GM12878 (cell line): ENCODE data around the gene INSYN2B. TPM values are rescaled to one million over a fixed set of nuclear protein-coding genes. Genes with fewer than 3 reads are reported as not detected.

Source experiments
- ATAC-seq: fragments of 200-7000 bp; cut with Tn5 transposase; 3 replicates; pipeline ENCODE4 v1.9.1; 2020; ENCODE audit warnings: mild to moderate bottlenecking, moderate library complexity
- BruUV-seq: library from RNA; stranded (reverse); fragments of 400-500 nt; replicated peaks from 2 replicates; lab custom pipeline; 2021; lab: Mats Ljungman, UMichigan
- CTCF ChIA-PET: fragments of 300-600 bp; sonication (Branson Sonifier 250); formaldehyde crosslinking; extraction: SDS; loops from one replicate; lab custom pipeline; 2021; ENCODE audit warnings: inconsistent platforms; lab: Yijun Ruan, JAX
- POLR2A ChIA-PET: fragments of 350-600 bp; formaldehyde crosslinking; extraction: SDS; loops from one replicate; lab custom pipeline; 2021; ENCODE audit warnings: inconsistent platforms; lab: Charles Lee
- RAD21 ChIA-PET: fragments of 300-600 bp; sonication (Branson Sonifier 250); formaldehyde crosslinking; loops from one replicate; lab custom pipeline; 2023; ENCODE audit warnings: antibody characterized with exemption; ENCODE audit not compliant: unreplicated experiment; lab: Charles Lee
- SMC1A ChIA-PET: fragments of 300-600 bp; sonication (Branson Sonifier 250); formaldehyde crosslinking; loops from one replicate; lab custom pipeline; 2023; ENCODE audit not compliant: unreplicated experiment, uncharacterized antibody; lab: Charles Lee
- DNase-seq: peaks from one replicate; pipeline ENCODE4 v3.0.0-alpha.2; 2011; ENCODE audit warnings: low read depth, low spot score
- FAIRE-seq: peaks from 3 replicates; lab custom pipeline; 2011; peaks lifted over from hg19 to GRCh38; lab: Jason Lieb, UNC
- H2AFZ ChIP-seq: 2 replicates; pipeline ENCODE4 v1.6.0; 2011; ENCODE audit warnings: low read depth, low read length, control low read depth; ENCODE audit not compliant: control insufficient read depth
- H3K27ac ChIP-seq: 2 replicates; pipeline ENCODE4 v1.5.1; 2011; ENCODE audit warnings: control low read depth; ENCODE audit not compliant: control insufficient read depth, insufficient read depth
- H3K27me3 ChIP-seq, 2 experiments: replicated peaks in 1 of 2; 2 replicates each; pipeline versions ENCODE4 v1.6.0 to v1.6.1; 2011; ENCODE audit warnings: low read length in 1 of 2; ENCODE audit not compliant: control insufficient read depth in 2 of 2, insufficient read depth in 2 of 2
- H3K36me3 ChIP-seq, 2 experiments: 2 replicates each; pipeline ENCODE4 v1.5.1; 2011; ENCODE audit warnings: low read length in 1 of 2; ENCODE audit not compliant: control insufficient read depth in 2 of 2, insufficient read depth in 2 of 2
- H3K4me1 ChIP-seq: 2 replicates; pipeline ENCODE4 v1.6.1; 2011; ENCODE audit warnings: mild to moderate bottlenecking, low read length, moderate library complexity, mixed read lengths; ENCODE audit not compliant: control insufficient read depth, insufficient read depth
- H3K4me2 ChIP-seq: 2 replicates; pipeline ENCODE4 v1.6.0; 2011; ENCODE audit warnings: control low read depth; ENCODE audit not compliant: control insufficient read depth, insufficient read depth
- H3K4me3 ChIP-seq: fragments of 200-600 bp; sonication (generic); 2 replicates; pipeline ENCODE4 v1.5.1; 2016
- H3K79me2 ChIP-seq: 2 replicates; pipeline ENCODE4 v1.6.0; 2011; ENCODE audit warnings: low read length; ENCODE audit not compliant: control insufficient read depth, insufficient read depth
- H3K9ac ChIP-seq: 2 replicates; pipeline ENCODE4 v1.8.0; 2011; ENCODE audit warnings: low read length, control low read depth, mixed read lengths; ENCODE audit not compliant: control insufficient read depth, insufficient read depth
- H3K9me3 ChIP-seq: replicated peaks from 3 replicates; pipeline ENCODE4 v1.5.1; 2011; ENCODE audit warnings: mild to moderate bottlenecking, low read length; ENCODE audit not compliant: control insufficient read depth, insufficient read depth
- H4K20me1 ChIP-seq: 2 replicates; pipeline ENCODE4 v1.6.0; 2011; ENCODE audit not compliant: control insufficient read depth, insufficient read depth
- BHLHE40 ChIP-seq, 2 experiments: fragments of 450-650 bp in 1 of 2; IDR thresholded peaks; 2 replicates each; pipeline ENCODE4 v1.6.1; 2011 to 2017; ENCODE audit warnings: low read depth in 2 of 2, borderline replicate concordance in 1 of 2, improper control_type of control experiment in 1 of 2, low read length in 1 of 2, mild to moderate bottlenecking in 1 of 2
- BRCA1 ChIP-seq: IDR thresholded peaks from 2 replicates; pipeline ENCODE4 v1.6.1; 2011; ENCODE audit warnings: low read depth, low read length, improper control_type of control experiment
- CREB1 ChIP-seq: IDR thresholded peaks from 2 replicates; pipeline ENCODE4 v1.6.1; 2012; ENCODE audit warnings: low read depth, mild to moderate bottlenecking, inconsistent platforms
- EZH2 ChIP-seq: IDR thresholded peaks from 2 replicates; pipeline ENCODE4 v1.6.1; 2012; ENCODE audit warnings: low read depth, mild to moderate bottlenecking, control low read depth, inconsistent platforms, low read length, borderline replicate concordance; ENCODE audit not compliant: control insufficient read depth
- GATAD2B ChIP-seq: fragments of 450-650 bp; conservative IDR thresholded peaks from 2 replicates; pipeline ENCODE4 v1.6.1; 2017; ENCODE audit warnings: low read depth, mild to moderate bottlenecking, moderate library complexity
- KAT2A ChIP-seq: conservative IDR thresholded peaks from 2 replicates; pipeline ENCODE4 v1.6.1; 2011; ENCODE audit warnings: low read depth, low read length; ENCODE audit not compliant: control insufficient read depth
- KDM1A ChIP-seq: fragments of 200-600 bp; sonication (generic); IDR thresholded peaks from 2 replicates; pipeline ENCODE4 v1.6.1; 2016; ENCODE audit warnings: borderline replicate concordance
- MXI1 ChIP-seq: fragments of 150-350 bp; IDR thresholded peaks from 2 replicates; pipeline ENCODE4 v1.6.1; 2011; ENCODE audit warnings: low read depth, mild to moderate bottlenecking, inconsistent platforms, low read length, improper control_type of control experiment
- MYC ChIP-seq: IDR thresholded peaks from 2 replicates; pipeline ENCODE4 v1.6.1; 2011; ENCODE audit warnings: mild to moderate bottlenecking, low read length, moderate library complexity, inconsistent platforms; ENCODE audit not compliant: insufficient read depth, insufficient replicate concordance, insufficient read length, severe bottlenecking
- PAX5 ChIP-seq: IDR thresholded peaks from 2 replicates; pipeline ENCODE4 v1.6.1; 2011; ENCODE audit warnings: low read depth, low read length, borderline replicate concordance
- POU2F2 ChIP-seq: IDR thresholded peaks from 3 replicates; pipeline ENCODE4 v1.6.1; 2011; ENCODE audit warnings: low read depth, mild to moderate bottlenecking, low read length, borderline replicate concordance
- RAD21 ChIP-seq: IDR thresholded peaks from 2 replicates; pipeline ENCODE4 v1.6.1; 2011; ENCODE audit warnings: mild to moderate bottlenecking, low read depth, low read length, moderate library complexity; ENCODE audit not compliant: insufficient read depth
- RAD51 ChIP-seq: fragments of 450-650 bp; IDR thresholded peaks from 2 replicates; pipeline ENCODE4 v1.6.1; 2016; ENCODE audit warnings: moderate library complexity, mild to moderate bottlenecking, inconsistent platforms
- RUNX3 ChIP-seq: IDR thresholded peaks from 2 replicates; pipeline ENCODE4 v1.6.1; 2012; ENCODE audit warnings: low read length, inconsistent platforms
- SMARCA5 ChIP-seq: fragments of 450-650 bp; IDR thresholded peaks from 2 replicates; pipeline ENCODE4 v1.6.1; 2017; ENCODE audit warnings: mild to moderate bottlenecking
- SUZ12 ChIP-seq: fragments of 200-600 bp; sonication (generic); IDR thresholded peaks from one replicate; pipeline ENCODE4 v1.6.1; 2018; ENCODE audit warnings: antibody characterized with exemption, mild to moderate bottlenecking; ENCODE audit not compliant: unreplicated experiment
- ZBED1 ChIP-seq: IDR thresholded peaks from 2 replicates; pipeline ENCODE4 v1.6.1; 2016; ENCODE audit warnings: borderline replicate concordance
- ZNF622 ChIP-seq: fragments of 450-650 bp; IDR thresholded peaks from 2 replicates; pipeline ENCODE4 v1.6.1; 2017; ENCODE audit warnings: mild to moderate bottlenecking, inconsistent platforms
- ZSCAN29 ChIP-seq: fragments of 450-650 bp; IDR thresholded peaks from 2 replicates; pipeline ENCODE4 v1.6.1; 2017; ENCODE audit warnings: mild to moderate bottlenecking, moderate library complexity
- WGBS: methylation state at CpG from one replicate; pipeline ENCODE4 v1.1.6; 2016; ENCODE audit warnings: low lambda C conversion rate; ENCODE audit not compliant: insufficient replicate concordance, insufficient coverage; ENCODE audit errors: missing lambda C conversion rate; 5-methylcytosine and 5-hydroxymethylcytosine counted together
- in situ Hi-C: fragments of 300-500 bp; cut with MboI; formaldehyde crosslinking; loops from 9 replicates; pipeline ENCODE4 v1.14.3; 2018; ENCODE audit warnings: mixed read lengths
- intact Hi-C: fragments of 100-400 bp; cut with micrococcal nuclease; formaldehyde crosslinking; loops from one replicate; pipeline ENCODE4 v1.14.2; 2022; ENCODE audit not compliant: unreplicated experiment
- polyA plus RNA-seq, 11 experiments: library from polyadenylated mRNA; depleted of rRNA in 4 of 11; unstranded in 6 of 11; stranded (reverse) in 5 of 11; fragments of >200 nt; fragmentation: Nextera tagmentation in 4 of 11; fragmentation: Illumina TruSeq in 1 of 11; extraction: Ambion mirVana in 4 of 11; extraction: Trizol in 1 of 11; gene quantifications; 1 replicate in 1 of 11; 2 replicates in 10 of 11; pipeline versions ENCODE4 v1.2.1 to v1.2.3, GENCODE V29; 2011 to 2016; ENCODE audit warnings: inconsistent platforms in 2 of 11, missing spikeins in 2 of 11, low read depth in 1 of 11
- total RNA-seq, 4 experiments: library from RNA; depleted of rRNA in 3 of 4; stranded (reverse); fragments of >200 nt in 3 of 4; fragmentation: Illumina TruSeq in 1 of 4; extraction: Trizol in 1 of 4; gene quantifications; 2 replicates each; pipeline versions ENCODE4 v1.2.1 to v1.2.3, GENCODE V29; 2013 to 2021
- TF ChIP-seq, protein P1 (sequence below): fragments of 450-650 bp; IDR thresholded peaks from 2 replicates; pipeline ENCODE4 v1.6.1; 2017; ENCODE audit warnings: mild to moderate bottlenecking
- TF ChIP-seq, protein P2 (sequence below): IDR thresholded peaks from 2 replicates; pipeline ENCODE4 v1.6.1; 2011; ENCODE audit warnings: borderline replicate concordance, low read depth, mild to moderate bottlenecking, moderate library complexity, low read length; ENCODE audit not compliant: insufficient read depth, poor library complexity, severe bottlenecking

The INSYN2B gene
- total and polyA plus RNA-seq, 10 of the 15 experiments (the other 5 are each of a cell fraction or from before 2014, with no cell fraction given) = 0.05 to 0.27 (median 0.13) TPM; not detected in 7

DNA sequence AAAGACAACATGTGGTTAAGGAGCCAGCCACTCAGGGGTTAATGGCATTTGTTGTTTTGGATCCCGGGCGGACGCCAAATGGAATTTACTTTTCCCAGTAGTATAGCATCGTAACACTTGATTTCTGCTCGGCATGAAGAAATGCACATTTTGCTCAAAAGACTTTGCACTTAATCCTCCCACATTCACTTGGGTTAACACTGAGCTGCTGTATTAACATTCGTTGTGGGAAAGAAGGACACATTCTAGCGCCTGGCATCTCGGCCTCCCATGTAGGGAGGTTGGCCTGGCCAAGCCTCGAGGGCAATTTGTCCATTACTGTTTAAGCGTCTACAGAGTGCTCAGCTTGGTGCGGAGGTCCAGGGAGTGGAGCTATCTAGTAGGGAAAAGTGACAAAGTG, 32.3 kb upstream of the INSYN2B start (continued):
- TF ChIP-seq RAD21 (no peak), GATAD2B (no peak)

DNA sequence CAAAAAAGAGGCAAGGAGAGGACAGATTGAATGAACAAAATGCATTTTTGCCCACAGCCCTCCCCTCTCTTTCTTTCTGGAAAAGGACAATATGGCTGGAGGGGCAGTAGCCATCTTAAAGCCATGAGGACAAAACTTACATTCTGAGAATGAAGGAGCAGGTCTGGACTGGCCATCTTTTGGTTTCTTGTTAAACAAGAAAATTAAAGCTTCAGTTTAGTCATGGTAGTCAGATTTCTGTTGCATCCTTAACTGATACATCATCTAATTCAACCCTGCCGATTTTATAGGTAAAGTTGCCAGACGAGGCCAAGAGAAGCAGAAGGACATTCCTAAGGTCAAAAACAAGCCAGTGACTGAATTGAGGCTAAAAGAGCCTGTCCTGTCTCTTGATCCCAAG, 31.5 kb upstream of the INSYN2B start:
- FAIRE-seq (no peak), ATAC-seq (no peak), DNase-seq (no peak)
- Histone ChIP-seq H3K9ac (no peak overlapping the region), H3K27me3 (no peaks in the 10 kb centered on the region), H3K9me3 (no peaks in the 10 kb centered on the region), H3K4me2 (no peak overlapping the region), H3K4me1 (no peaks in the 10 kb centered on the region), H3K36me3 (peaks cover 5% of the 10 kb centered on the region in 2 experiments), H3K79me2 (no peaks in the 10 kb centered on the region), H3K27ac (no peak overlapping the region), H4K20me1 (no peaks in the 10 kb centered on the region), H3K4me3 (no peak overlapping the region), H2AFZ (no peak overlapping the region)
- intact Hi-C loops (no loop called here), in situ Hi-C loops (no loop called here)
- WGBS = 81% methylated on average over 2 of the region's 2 CpGs
- RAD21 ChIA-PET = no interaction called here
- no TSS peak for BruUV-seq
- CTCF ChIA-PET = no interaction called here
- POLR2A ChIA-PET = no interaction called here
- SMC1A ChIA-PET = no interaction called here
- TF ChIP-seq SUZ12 (no peak), BRCA1 (no peak), ZSCAN29 (no peak), SMARCA5 (no peak), KDM1A (no peak), RAD51 (no peak), MXI1 (no peak), EZH2 (no peak), MYC (no peak), KAT2A (no peak), PAX5 (no peak), RUNX3 (no peak), POU2F2 (no peak), BHLHE40 (IDR thresholded peaks at IDR 0.05; ENCODE audit: borderline replicate concordance in 1 of 2, low read depth in 2 of 2, low read length in 1 of 2) (no peak), ZBED1 (no peak), CREB1 (no peak), ZNF622 (no peak)
- TF ChIP-seq, protein P1, sequence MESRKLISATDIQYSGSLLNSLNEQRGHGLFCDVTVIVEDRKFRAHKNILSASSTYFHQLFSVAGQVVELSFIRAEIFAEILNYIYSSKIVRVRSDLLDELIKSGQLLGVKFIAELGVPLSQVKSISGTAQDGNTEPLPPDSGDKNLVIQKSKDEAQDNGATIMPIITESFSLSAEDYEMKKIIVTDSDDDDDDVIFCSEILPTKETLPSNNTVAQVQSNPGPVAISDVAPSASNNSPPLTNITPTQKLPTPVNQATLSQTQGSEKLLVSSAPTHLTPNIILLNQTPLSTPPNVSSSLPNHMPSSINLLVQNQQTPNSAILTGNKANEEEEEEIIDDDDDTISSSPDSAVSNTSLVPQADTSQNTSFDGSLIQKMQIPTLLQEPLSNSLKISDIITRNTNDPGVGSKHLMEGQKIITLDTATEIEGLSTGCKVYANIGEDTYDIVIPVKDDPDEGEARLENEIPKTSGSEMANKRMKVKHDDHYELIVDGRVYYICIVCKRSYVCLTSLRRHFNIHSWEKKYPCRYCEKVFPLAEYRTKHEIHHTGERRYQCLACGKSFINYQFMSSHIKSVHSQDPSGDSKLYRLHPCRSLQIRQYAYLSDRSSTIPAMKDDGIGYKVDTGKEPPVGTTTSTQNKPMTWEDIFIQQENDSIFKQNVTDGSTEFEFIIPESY = no peak
- TF ChIP-seq, protein P2, sequence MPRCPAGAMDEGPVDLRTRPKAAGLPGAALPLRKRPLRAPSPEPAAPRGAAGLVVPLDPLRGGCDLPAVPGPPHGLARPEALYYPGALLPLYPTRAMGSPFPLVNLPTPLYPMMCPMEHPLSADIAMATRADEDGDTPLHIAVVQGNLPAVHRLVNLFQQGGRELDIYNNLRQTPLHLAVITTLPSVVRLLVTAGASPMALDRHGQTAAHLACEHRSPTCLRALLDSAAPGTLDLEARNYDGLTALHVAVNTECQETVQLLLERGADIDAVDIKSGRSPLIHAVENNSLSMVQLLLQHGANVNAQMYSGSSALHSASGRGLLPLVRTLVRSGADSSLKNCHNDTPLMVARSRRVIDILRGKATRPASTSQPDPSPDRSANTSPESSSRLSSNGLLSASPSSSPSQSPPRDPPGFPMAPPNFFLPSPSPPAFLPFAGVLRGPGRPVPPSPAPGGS = no peak
